CD14-positive monocyte (primary cell): ENCODE measurements around the gene IL22RA1. TPM values are rescaled to one million over a fixed set of nuclear protein-coding genes. Genes with fewer than 3 reads are reported as not detected.

Experiments used
- DNase-seq, 3 donors: peaks; one replicate each; pipeline ENCODE4 v3.0.0-alpha.2; 2011 to 2022
- H2AFZ ChIP-seq: 2 replicates; pipeline ENCODE4 v1.6.0; 2012; ENCODE audit warnings: mild to moderate bottlenecking, low read depth, low read length, inconsistent platforms; ENCODE audit not compliant: insufficient read depth, poor library complexity, severe bottlenecking
- H3K27ac ChIP-seq, 2 donors: 1 replicate in 1 of 2; 2 replicates in 1 of 2; pipeline ENCODE4 v1.5.1; 2012 to 2013; ENCODE audit warnings: low read length in 2 of 2, control low read depth in 1 of 2, inconsistent platforms in 1 of 2, low read depth in 1 of 2, mild to moderate bottlenecking in 1 of 2
- H3K27me3 ChIP-seq, 2 donors: one replicate each; pipeline versions ENCODE4 v1.6.0 to v1.6.1; 2011 to 2013; ENCODE audit warnings: low read length in 2 of 2; ENCODE audit not compliant: control insufficient read depth in 2 of 2, insufficient read depth in 2 of 2
- H3K36me3 ChIP-seq, 2 donors: replicated peaks in 1 of 2; 1 replicate in 1 of 2; 2 replicates in 1 of 2; pipeline versions ENCODE4 v1.5.1 to v1.6.1; 2012 to 2013; ENCODE audit warnings: low read length in 2 of 2, control low read depth in 1 of 2, inconsistent platforms in 1 of 2, mild to moderate bottlenecking in 1 of 2; ENCODE audit not compliant: insufficient read depth in 2 of 2, control insufficient read depth in 1 of 2
- H3K4me1 ChIP-seq, 2 donors: 1 replicate in 1 of 2; 2 replicates in 1 of 2; pipeline versions ENCODE4 v1.5.1 to v1.6.1; 2012 to 2013; ENCODE audit warnings: low read length in 2 of 2, control low read depth in 1 of 2, inconsistent platforms in 1 of 2, mild to moderate bottlenecking in 1 of 2, moderate library complexity in 1 of 2; ENCODE audit not compliant: insufficient read depth in 2 of 2, control insufficient read depth in 1 of 2
- H3K4me2 ChIP-seq: replicated peaks from 2 replicates; pipeline ENCODE3; 2012; ENCODE audit warnings: low read length, moderate library complexity, mild to moderate bottlenecking; ENCODE audit not compliant: poor library complexity, severe bottlenecking; ENCODE audit errors: extremely low read depth
- H3K4me3 ChIP-seq, 3 experiments: fragments of 200-600 bp in 1 of 3; sonication (generic) in 1 of 3; replicated peaks in 1 of 3; 1 replicate in 2 of 3; 2 replicates in 1 of 3; pipeline ENCODE4 v1.5.1; 2011 to 2013; ENCODE audit warnings: low read length in 3 of 3, mild to moderate bottlenecking in 3 of 3, control low read depth in 2 of 3, low read depth in 2 of 3, inconsistent platforms in 1 of 3, moderate library complexity in 1 of 3
- H3K79me2 ChIP-seq: 2 replicates; pipeline ENCODE4 v1.6.0; 2012; ENCODE audit warnings: mild to moderate bottlenecking, control low read depth, inconsistent platforms, low read length, moderate library complexity; ENCODE audit not compliant: insufficient read depth
- H3K9ac ChIP-seq: 2 replicates; pipeline ENCODE4 v1.6.0; 2017; ENCODE audit warnings: low read length, mild to moderate bottlenecking; ENCODE audit not compliant: insufficient read depth, poor library complexity, severe bottlenecking
- H3K9me3 ChIP-seq, 2 donors: replicated peaks in 1 of 2; 1 replicate in 1 of 2; 2 replicates in 1 of 2; pipeline versions ENCODE4 v1.5.1 to v1.6.1; 2012 to 2013; ENCODE audit warnings: low read length in 2 of 2, control low read depth in 1 of 2; ENCODE audit not compliant: control insufficient read depth in 1 of 2, insufficient read depth in 1 of 2
- H4K20me1 ChIP-seq: 2 replicates; pipeline ENCODE4 v1.6.0; 2012; ENCODE audit warnings: mild to moderate bottlenecking, low read length, control low read depth, moderate library complexity; ENCODE audit not compliant: insufficient read depth
- H3K27ac Mint-ChIP-seq, 7 donors: one replicate each; pipeline ENCODE4 v1.8.0; 2020; ENCODE audit warnings: mild to moderate bottlenecking in 7 of 7, mixed read lengths in 7 of 7, moderate library complexity in 6 of 7, inconsistent platforms in 2 of 7
- H3K27me3 Mint-ChIP-seq, 3 donors: one replicate each; pipeline ENCODE4 v1.8.0; 2021 to 2022; ENCODE audit warnings: low read depth in 3 of 3, mild to moderate bottlenecking in 3 of 3, mixed read lengths in 3 of 3, moderate library complexity in 3 of 3, inconsistent platforms in 1 of 3
- H3K36me3 Mint-ChIP-seq, 2 donors: one replicate each; pipeline ENCODE4 v1.8.0; 2020; ENCODE audit warnings: mixed read lengths in 2 of 2, inconsistent platforms in 1 of 2, mild to moderate bottlenecking in 1 of 2
- H3K4me1 Mint-ChIP-seq: one replicate; pipeline ENCODE4 v1.8.0; 2020; ENCODE audit warnings: mild to moderate bottlenecking, mixed read lengths
- H3K4me3 Mint-ChIP-seq, 2 donors: one replicate each; pipeline ENCODE4 v1.8.0; 2020; ENCODE audit warnings: mild to moderate bottlenecking in 2 of 2, mixed read lengths in 2 of 2, moderate library complexity in 1 of 2
- H3K9me3 Mint-ChIP-seq, 7 donors: one replicate each; pipeline ENCODE4 v1.8.0; 2020 to 2022; ENCODE audit warnings: mixed read lengths in 7 of 7, mild to moderate bottlenecking in 6 of 7, moderate library complexity in 6 of 7, inconsistent platforms in 2 of 7
- WGBS: methylation state at CpG from one replicate; pipeline ENCODE4 v1.1.5; 2013; ENCODE audit warnings: missing lambda C conversion rate; ENCODE audit not compliant: insufficient coverage; 5-methylcytosine and 5-hydroxymethylcytosine counted together
- intact Hi-C, 2 donors: fragments of 100-400 bp; cut with micrococcal nuclease; formaldehyde crosslinking; loops; one replicate each; pipeline versions ENCODE4 v1.15.0 to v1.15.1; 2023
- polyA plus RNA-seq, 3 donors: library from polyadenylated mRNA; depleted of rRNA in 1 of 3; unstranded in 2 of 3; stranded (reverse) in 1 of 3; fragments of 300-500 nt in 2 of 3; fragments of >200 nt in 1 of 3; fragmentation: Illumina TruSeq in 2 of 3; gene quantifications; 1 replicate in 2 of 3; 2 replicates in 1 of 3; pipeline ENCODE4 v1.2.3, GENCODE V29; 2012 to 2021
- TF ChIP-seq, protein P1 (sequence below): fragments of 200-600 bp; IDR thresholded peaks from one replicate; pipeline ENCODE4 v1.8.0; 2022; ENCODE audit warnings: antibody characterized with exemption, mild to moderate bottlenecking

Gene IL22RA1
- polyA plus RNA-seq, 3 donors = not detected

DNA sequence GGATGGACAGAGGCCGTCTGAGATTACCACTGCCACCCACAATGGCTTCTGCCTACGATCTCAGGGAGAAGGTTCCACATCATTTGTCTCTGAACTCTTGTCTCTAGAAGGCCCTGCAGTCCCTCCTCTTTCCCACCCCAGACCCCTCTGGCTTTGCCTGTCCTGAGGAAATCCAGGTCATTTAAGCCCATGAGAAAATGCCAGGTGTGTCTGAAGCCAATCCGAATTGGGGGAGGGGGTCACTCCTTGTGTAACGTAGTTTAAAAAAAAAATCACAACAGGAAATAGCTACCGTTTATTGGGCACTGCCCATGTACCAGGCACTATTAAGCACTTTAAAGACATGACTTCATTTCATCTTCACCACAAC, 23.5 kb downstream of the IL22RA1 start:
- Histone ChIP-seq H3K4me2 (no peak overlapping the region), H3K36me3 (no peaks in the 10 kb centered on the region), H4K20me1 (no peaks in the 10 kb centered on the region), H3K9me3 (no peaks in the 10 kb centered on the region), H3K9ac (no peak overlapping the region), H3K4me3 (no peak overlapping the region), H2AFZ (no peak overlapping the region), H3K4me1 (no peaks in the 10 kb centered on the region), H3K27ac (no peak overlapping the region), H3K27me3 (no peaks in the 10 kb centered on the region), H3K79me2 (no peaks in the 10 kb centered on the region)
- peaks cover 2 to 9% (median 8%) of the 10 kb centered on the region in 3 donors for H3K27me3 Mint-ChIP-seq
- 100% methylated on average over 1 of the region's 5 CpGs for WGBS
- no peak overlapping the region for H3K27ac Mint-ChIP-seq
- no peak overlapping the region for H3K4me3 Mint-ChIP-seq
- no peaks in the 10 kb centered on the region for H3K36me3 Mint-ChIP-seq
- TF ChIP-seq, protein P1, sequence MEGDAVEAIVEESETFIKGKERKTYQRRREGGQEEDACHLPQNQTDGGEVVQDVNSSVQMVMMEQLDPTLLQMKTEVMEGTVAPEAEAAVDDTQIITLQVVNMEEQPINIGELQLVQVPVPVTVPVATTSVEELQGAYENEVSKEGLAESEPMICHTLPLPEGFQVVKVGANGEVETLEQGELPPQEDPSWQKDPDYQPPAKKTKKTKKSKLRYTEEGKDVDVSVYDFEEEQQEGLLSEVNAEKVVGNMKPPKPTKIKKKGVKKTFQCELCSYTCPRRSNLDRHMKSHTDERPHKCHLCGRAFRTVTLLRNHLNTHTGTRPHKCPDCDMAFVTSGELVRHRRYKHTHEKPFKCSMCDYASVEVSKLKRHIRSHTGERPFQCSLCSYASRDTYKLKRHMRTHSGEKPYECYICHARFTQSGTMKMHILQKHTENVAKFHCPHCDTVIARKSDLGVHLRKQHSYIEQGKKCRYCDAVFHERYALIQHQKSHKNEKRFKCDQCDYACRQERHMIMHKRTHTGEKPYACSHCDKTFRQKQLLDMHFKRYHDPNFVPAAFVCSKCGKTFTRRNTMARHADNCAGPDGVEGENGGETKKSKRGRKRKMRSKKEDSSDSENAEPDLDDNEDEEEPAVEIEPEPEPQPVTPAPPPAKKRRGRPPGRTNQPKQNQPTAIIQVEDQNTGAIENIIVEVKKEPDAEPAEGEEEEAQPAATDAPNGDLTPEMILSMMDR = no peak
- no peaks in the 10 kb centered on the region for H3K4me1 Mint-ChIP-seq
- peaks cover 0 to 2% (median 0%) of the 10 kb centered on the region in 7 donors for H3K9me3 Mint-ChIP-seq
- intact Hi-C loops = no loop called here
- no peak for DNase-seq

DNA sequence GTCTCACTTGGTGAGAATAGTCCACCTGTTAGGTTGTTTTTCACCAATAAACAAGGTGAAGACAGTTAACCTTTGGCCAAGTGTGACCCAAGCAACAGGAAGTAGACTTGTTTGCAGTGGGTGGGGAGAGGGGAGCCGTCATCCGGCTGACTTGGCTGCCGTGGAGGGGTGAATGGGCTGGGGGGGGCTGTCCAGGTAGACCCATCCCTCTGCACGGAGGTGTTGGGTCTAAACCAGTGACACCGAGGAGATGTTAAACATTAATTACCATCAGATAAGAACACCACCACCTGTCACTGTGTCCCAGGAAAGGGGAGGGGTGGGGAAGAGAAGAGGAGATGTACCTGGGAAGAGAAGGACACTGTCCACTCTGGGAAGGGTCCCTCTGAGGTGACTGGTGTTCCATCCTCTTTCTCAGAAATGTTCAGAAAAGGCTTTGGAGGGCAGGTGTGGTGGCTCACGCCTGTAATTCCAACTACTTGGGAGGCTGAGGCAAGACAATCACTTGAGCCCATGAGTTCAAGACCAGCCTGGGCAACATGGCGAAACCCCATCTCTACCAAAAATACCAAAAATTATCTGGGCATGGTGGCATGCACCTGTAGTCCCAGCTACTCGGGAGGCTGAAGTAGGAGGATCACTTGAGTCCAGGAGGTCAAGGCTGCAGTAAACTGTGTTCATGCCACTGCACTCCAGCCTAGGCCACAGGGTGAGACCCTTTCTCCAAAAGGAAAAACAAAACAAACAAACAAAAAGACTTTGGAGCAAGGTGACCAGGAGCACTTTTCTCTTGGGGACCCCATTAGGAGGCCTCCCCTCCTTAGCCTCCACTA, 24.3 kb downstream of the IL22RA1 start:
- intact Hi-C loops = no loop called here
- H3K36me3 Mint-ChIP-seq = no peaks in the 10 kb centered on the region
- peaks cover 0 to 2% (median 0%) of the 10 kb centered on the region in 7 donors for H3K9me3 Mint-ChIP-seq
- H3K4me2 ChIP-seq = no peak overlapping the region
- no peaks in the 10 kb centered on the region for H3K27me3 ChIP-seq
- H4K20me1 ChIP-seq = no peaks in the 10 kb centered on the region
- H3K4me1 Mint-ChIP-seq = no peaks in the 10 kb centered on the region
- H3K4me1 ChIP-seq = no peaks in the 10 kb centered on the region
- H3K4me3 ChIP-seq = no peak overlapping the region
- H3K27me3 Mint-ChIP-seq = peaks cover 6 to 10% (median 9%) of the 10 kb centered on the region in 3 donors
- H3K9ac ChIP-seq = no peak overlapping the region
- no CpG with 5 or more reads among the region's 8 CpGs for WGBS
- H3K79me2 ChIP-seq = no peaks in the 10 kb centered on the region
- H3K27ac ChIP-seq = no peak overlapping the region
- no peaks in the 10 kb centered on the region for H3K9me3 ChIP-seq
- TF ChIP-seq, protein P1 = no peak
- H2AFZ ChIP-seq = no peak overlapping the region
- H3K27ac Mint-ChIP-seq = no peak overlapping the region
- DNase-seq = no peak
- H3K4me3 Mint-ChIP-seq = no peak overlapping the region
- H3K36me3 ChIP-seq = no peaks in the 10 kb centered on the region
